Naive thymus-derived CD4-positive, alpha-beta T cell (primary cell): Measurements from ENCODE around the gene GTPBP6. TPM values are rescaled to one million over a fixed set of nuclear protein-coding genes. Genes with fewer than 3 reads are reported as not detected.

ENCODE experiments used
- ATAC-seq: fragments of 150-1000 bp; cut with Tn5 transposase; 2 replicates; pipeline ENCODE4 v1.10.0; 2021; ENCODE audit warnings: mild to moderate bottlenecking, moderate library complexity
- CTCF ChIA-PET: fragments of 350-600 bp; sonication (Branson Sonifier 250); formaldehyde crosslinking; loops from one replicate; lab custom pipeline; 2021; ENCODE audit warnings: antibody characterized with exemption; lab: Charles Lee
- POLR2A ChIA-PET: fragments of 350-600 bp; sonication (Branson Sonifier 250); formaldehyde crosslinking; loops from one replicate; lab custom pipeline; 2021; ENCODE audit warnings: antibody characterized with exemption, inconsistent platforms; lab: Charles Lee
- DNase-seq, 9 donors: peaks; one replicate each; pipeline versions ENCODE4 v3.0.0 to v3.0.0-alpha.2; 2020 to 2022; ENCODE audit warnings: mixed read lengths in 1 of 9
- H3K27ac ChIP-seq: one replicate; pipeline ENCODE4 v1.7.0; 2013; ENCODE audit warnings: mild to moderate bottlenecking, low read depth, low read length, moderate library complexity
- H3K27me3 ChIP-seq, 2 donors: one replicate each; pipeline ENCODE4 v1.7.0; 2013; ENCODE audit warnings: low read length in 2 of 2, mild to moderate bottlenecking in 2 of 2, moderate library complexity in 2 of 2; ENCODE audit not compliant: control insufficient read depth in 2 of 2, insufficient read depth in 2 of 2
- H3K36me3 ChIP-seq, 3 experiments: 1 replicate in 2 of 3; 2 replicates in 1 of 3; pipeline ENCODE4 v1.7.0; 2013; ENCODE audit warnings: low read length in 3 of 3, mild to moderate bottlenecking in 3 of 3, moderate library complexity in 1 of 3; ENCODE audit not compliant: insufficient read depth in 3 of 3, control insufficient read depth in 2 of 3
- H3K4me1 ChIP-seq, 2 donors: one replicate each; pipeline ENCODE4 v1.7.0; 2013; ENCODE audit warnings: low read length in 2 of 2, mild to moderate bottlenecking in 2 of 2, moderate library complexity in 1 of 2; ENCODE audit not compliant: control insufficient read depth in 2 of 2, insufficient read depth in 2 of 2
- H3K4me3 ChIP-seq: 2 replicates; pipeline ENCODE4 v1.7.0; 2013; ENCODE audit warnings: mild to moderate bottlenecking, low read length
- H3K9me3 ChIP-seq, 3 experiments: 1 replicate in 2 of 3; 2 replicates in 1 of 3; pipeline ENCODE4 v1.7.0; 2013; ENCODE audit warnings: low read length in 3 of 3; ENCODE audit not compliant: control insufficient read depth in 2 of 3
- H3K27ac Mint-ChIP-seq, 9 donors: one replicate each; pipeline ENCODE4 v1.8.0; 2020 to 2022; ENCODE audit warnings: mixed read lengths in 9 of 9, mild to moderate bottlenecking in 8 of 9, moderate library complexity in 5 of 9, inconsistent platforms in 2 of 9
- H3K27me3 Mint-ChIP-seq, 5 donors: one replicate each; pipeline ENCODE4 v1.8.0; 2021 to 2022; ENCODE audit warnings: mixed read lengths in 5 of 5, mild to moderate bottlenecking in 1 of 5
- H3K36me3 Mint-ChIP-seq, 5 donors: one replicate each; pipeline ENCODE4 v1.8.0; 2020 to 2022; ENCODE audit warnings: mixed read lengths in 5 of 5, mild to moderate bottlenecking in 3 of 5, inconsistent platforms in 1 of 5
- H3K4me1 Mint-ChIP-seq, 7 donors: one replicate each; pipeline ENCODE4 v1.8.0; 2020 to 2022; ENCODE audit warnings: mixed read lengths in 7 of 7, mild to moderate bottlenecking in 3 of 7, inconsistent platforms in 1 of 7
- H3K4me3 Mint-ChIP-seq, 10 donors: one replicate each; pipeline ENCODE4 v1.8.0; 2020 to 2022; ENCODE audit warnings: mild to moderate bottlenecking in 10 of 10, mixed read lengths in 10 of 10, moderate library complexity in 6 of 10, inconsistent platforms in 2 of 10
- H3K9me3 Mint-ChIP-seq, 11 donors: one replicate each; pipeline ENCODE4 v1.8.0; 2020 to 2022; ENCODE audit warnings: mixed read lengths in 11 of 11, mild to moderate bottlenecking in 4 of 11, inconsistent platforms in 1 of 11, moderate library complexity in 1 of 11
- intact Hi-C, 2 donors: fragments of 100-400 bp; cut with micrococcal nuclease; formaldehyde crosslinking; loops; one replicate each; pipeline ENCODE4 v1.15.1; 2023
- polyA plus RNA-seq, 2 donors: library from polyadenylated mRNA; unstranded; fragments of 300-500 nt; fragmentation: Illumina TruSeq; gene quantifications; one replicate each; pipeline ENCODE4 v1.2.3, GENCODE V29; 2021
- total RNA-seq, 6 experiments: library from RNA in 5 of 6; stranded (reverse) in 5 of 6; gene quantifications; 1 replicate in 5 of 6; 2 replicates in 1 of 6; pipeline ENCODE4 v1.2.3 and lab custom pipeline; 2021 to 2026

The GTPBP6 gene
- total and polyA plus RNA-seq, 7 experiments from 2014 or later = 38.9 to 95.2 (median 73.9) TPM

DNA sequence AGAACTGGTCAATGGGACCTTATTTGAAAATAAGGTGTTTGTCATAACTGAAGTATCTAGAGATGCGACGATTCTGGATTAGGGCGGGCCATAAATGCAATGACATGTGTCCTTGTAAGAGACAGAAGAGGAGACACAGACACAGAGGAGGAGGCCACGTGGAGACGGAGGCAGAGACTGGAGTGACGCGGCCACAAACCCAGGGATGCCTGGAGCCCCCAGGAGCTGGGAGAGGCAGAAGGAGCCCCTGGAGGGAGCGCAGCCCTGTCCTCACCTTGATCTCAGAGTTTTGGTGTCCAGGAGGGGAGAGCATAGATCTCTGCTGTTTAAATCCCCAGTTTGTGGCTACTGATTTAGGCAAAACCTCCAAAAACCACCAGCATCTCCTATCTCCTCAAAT lies 5.0 kb downstream of the GTPBP6 start:
- no peak for DNase-seq
- POLR2A ChIA-PET = no interaction called here

DNA sequence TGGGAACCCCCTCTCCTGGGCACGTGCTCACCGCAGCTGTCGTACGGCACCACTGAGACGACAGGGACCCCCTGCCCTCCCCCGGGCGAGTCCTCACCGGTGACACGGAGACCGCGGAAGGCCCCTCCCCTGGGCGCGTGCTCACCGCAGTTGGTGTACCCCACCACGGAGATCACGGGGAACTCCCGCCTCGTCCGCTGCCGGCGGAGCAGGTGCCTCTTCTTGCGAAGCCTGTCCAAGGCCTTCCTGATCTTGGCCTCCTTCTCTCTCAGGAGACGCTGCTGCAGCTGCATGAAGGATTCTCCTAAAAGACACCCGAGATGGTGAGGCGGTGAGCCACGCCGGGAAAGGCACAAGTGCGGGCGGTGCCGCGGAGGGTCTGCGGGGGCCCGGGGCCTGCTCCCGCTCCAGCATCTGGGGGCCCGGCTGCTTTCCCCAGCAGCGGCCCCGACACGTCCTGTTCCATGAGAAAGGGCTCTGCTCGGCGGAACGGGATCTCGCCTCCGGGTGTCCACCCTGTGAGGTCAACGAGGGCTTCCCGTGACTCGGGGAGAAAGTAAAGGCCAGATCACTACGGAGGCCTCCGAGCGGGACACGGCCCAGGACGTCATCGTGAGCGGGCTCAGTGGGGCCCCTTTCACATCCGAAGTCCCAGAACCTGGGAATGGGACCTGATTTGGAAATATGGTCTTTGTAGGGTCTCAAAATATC lies 5.8 kb downstream of the GTPBP6 start:
- H3K9me3 Mint-ChIP-seq = no peaks in the 10 kb centered on the region
- POLR2A ChIA-PET = no interaction called here
- H3K27me3 ChIP-seq = no peaks in the 10 kb centered on the region
- H3K4me1 ChIP-seq = peaks cover 4 to 13% of the 10 kb centered on the region in 2 donors
- H3K36me3 ChIP-seq = peaks cover 8 to 77% (median 20%) of the 10 kb centered on the region in 3 experiments
- no peak overlapping the region for H3K27ac Mint-ChIP-seq
- ATAC-seq = peak; percentile 17
- H3K4me3 Mint-ChIP-seq = no peak overlapping the region
- H3K4me3 ChIP-seq = no peak overlapping the region
- CTCF ChIA-PET = no interaction called here
- H3K4me1 Mint-ChIP-seq = peaks cover under 1 to 8% (median 1%) of the 10 kb centered on the region in 7 donors
- no peaks in the 10 kb centered on the region for H3K27me3 Mint-ChIP-seq
- peaks cover 11 to 28% (median 15%) of the 10 kb centered on the region in 5 donors for H3K36me3 Mint-ChIP-seq
- no peak overlapping the region for H3K27ac ChIP-seq
- no peaks in the 10 kb centered on the region for H3K9me3 ChIP-seq
- intact Hi-C loops = no loop called here
- no peak for DNase-seq

More for the DNA sequence above, 5.0 kb downstream of the GTPBP6 start:
- CTCF ChIA-PET = no interaction called here
- peaks cover 0 to 3% (median 0%) of the 10 kb centered on the region in 5 donors for H3K27me3 Mint-ChIP-seq
- H3K27ac ChIP-seq = no peak overlapping the region
- peaks cover 4 to 13% of the 10 kb centered on the region in 2 donors for H3K4me1 ChIP-seq
- peak overlapping the region in 2 of 9 donors; percentile 45 to 58 for H3K27ac Mint-ChIP-seq
- no peak for ATAC-seq
- H3K4me3 ChIP-seq = no peak overlapping the region
- H3K4me1 Mint-ChIP-seq = peaks cover 4 to 13% (median 5%) of the 10 kb centered on the region in 7 donors
- peaks cover 0 to 4% (median 0%) of the 10 kb centered on the region in 11 donors for H3K9me3 Mint-ChIP-seq
- intact Hi-C loops = no loop called here
- H3K27me3 ChIP-seq = no peaks in the 10 kb centered on the region
- peak overlapping the region in 1 of 10 donors; percentile 43 for H3K4me3 Mint-ChIP-seq
- H3K36me3 ChIP-seq = peaks cover 8 to 70% (median 20%) of the 10 kb centered on the region in 3 experiments
- H3K36me3 Mint-ChIP-seq = peaks cover 11 to 22% (median 16%) of the 10 kb centered on the region in 5 donors
- H3K9me3 ChIP-seq = no peaks in the 10 kb centered on the region

DNA sequence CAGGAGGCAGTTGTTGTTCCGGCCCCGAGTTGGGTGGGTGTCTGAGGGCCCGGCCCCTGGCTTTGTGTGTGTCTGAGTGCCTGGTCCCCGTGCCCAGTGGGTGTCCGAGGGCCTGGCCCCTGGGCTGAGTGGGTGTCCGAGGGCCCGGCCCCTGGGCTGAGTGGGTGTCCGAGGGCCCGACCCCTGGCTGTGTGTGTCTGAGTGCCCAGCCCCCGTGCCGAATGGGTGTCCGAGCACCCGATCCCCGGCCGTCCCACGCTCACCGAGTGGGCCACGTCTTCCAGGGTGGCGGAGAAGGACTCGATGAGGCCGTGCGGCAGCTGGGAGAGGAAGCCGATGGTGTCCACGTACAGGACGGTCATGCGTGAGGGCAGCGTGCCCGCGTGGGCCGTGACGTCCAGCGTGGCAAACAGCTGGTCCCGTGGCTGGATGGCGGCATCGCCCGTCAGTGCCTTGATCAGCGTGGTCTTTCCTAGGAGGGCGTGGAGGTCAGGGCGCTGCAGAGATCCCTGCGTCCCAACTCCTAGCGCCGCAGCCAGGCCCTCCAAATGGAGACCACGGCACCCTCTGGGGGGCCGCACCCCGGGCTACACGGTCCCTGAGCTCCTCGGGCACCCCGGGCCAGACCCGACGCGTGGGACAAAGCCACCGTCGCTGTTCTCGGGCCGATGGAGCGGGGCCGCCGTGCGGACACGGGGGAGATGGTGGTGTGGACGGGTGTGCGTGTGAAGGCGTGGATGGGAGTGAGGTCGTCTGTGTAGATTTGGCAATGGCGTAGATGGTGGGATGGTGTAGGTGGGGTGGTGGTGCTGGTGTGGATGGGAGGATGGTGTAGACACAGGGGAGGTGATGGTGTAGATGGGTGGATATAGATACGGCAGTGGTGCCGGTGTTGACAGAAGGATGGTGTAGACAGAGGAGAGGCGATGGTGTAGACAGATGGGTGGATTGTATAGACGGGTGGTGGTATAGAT lies 7.2 kb downstream of the GTPBP6 start:
- DNase-seq = no peak
- CTCF ChIA-PET = no interaction called here

GRCh38 chrX:310621-311155 lies 7.9 kb downstream of the GTPBP6 start:
- no peak overlapping the region for H3K4me3 Mint-ChIP-seq
- DNase-seq (no peak), ATAC-seq (no peak)
- H3K9me3 ChIP-seq = no peaks in the 10 kb centered on the region
- no peak overlapping the region for H3K4me3 ChIP-seq
- H3K36me3 Mint-ChIP-seq = peaks cover 11 to 29% (median 22%) of the 10 kb centered on the region in 5 donors
- no peaks in the 10 kb centered on the region for H3K4me1 ChIP-seq
- ChIA-PET CTCF (no interaction called here), POLR2A (no interaction called here)
- H3K27me3 ChIP-seq = no peaks in the 10 kb centered on the region
- no peaks in the 10 kb centered on the region for H3K27me3 Mint-ChIP-seq
- H3K9me3 Mint-ChIP-seq = peaks cover 0 to 2% (median 0%) of the 10 kb centered on the region in 11 donors
- H3K4me1 Mint-ChIP-seq = peaks cover 0 to 4% (median 0%) of the 10 kb centered on the region in 7 donors
- no peak overlapping the region for H3K27ac Mint-ChIP-seq
- intact Hi-C loops = no loop called here
- H3K27ac ChIP-seq = no peak overlapping the region
- H3K36me3 ChIP-seq = peaks cover 11 to 82% (median 27%) of the 10 kb centered on the region in 3 experiments

More for the DNA sequence above, 7.2 kb downstream of the GTPBP6 start:
- no peak overlapping the region for H3K27ac ChIP-seq
- no peak overlapping the region for H3K4me3 ChIP-seq
- peak overlapping the region in 2 of 9 donors; percentile 0 to 65 for H3K27ac Mint-ChIP-seq
- H3K4me3 Mint-ChIP-seq = no peak overlapping the region
- no peaks in the 10 kb centered on the region for H3K27me3 Mint-ChIP-seq
- H3K9me3 Mint-ChIP-seq = no peaks in the 10 kb centered on the region
- H3K36me3 ChIP-seq = peaks cover 11 to 81% (median 27%) of the 10 kb centered on the region in 3 experiments
- ATAC-seq = no peak
- H3K9me3 ChIP-seq = no peaks in the 10 kb centered on the region
- no peaks in the 10 kb centered on the region for H3K27me3 ChIP-seq
- intact Hi-C loops = no loop called here
- POLR2A ChIA-PET = no interaction called here
- H3K36me3 Mint-ChIP-seq = peaks cover 11 to 25% (median 20%) of the 10 kb centered on the region in 5 donors
- peaks cover 0 to 4% of the 10 kb centered on the region in 2 donors for H3K4me1 ChIP-seq
- peaks cover 0 to 4% (median 0%) of the 10 kb centered on the region in 7 donors for H3K4me1 Mint-ChIP-seq

DNA sequence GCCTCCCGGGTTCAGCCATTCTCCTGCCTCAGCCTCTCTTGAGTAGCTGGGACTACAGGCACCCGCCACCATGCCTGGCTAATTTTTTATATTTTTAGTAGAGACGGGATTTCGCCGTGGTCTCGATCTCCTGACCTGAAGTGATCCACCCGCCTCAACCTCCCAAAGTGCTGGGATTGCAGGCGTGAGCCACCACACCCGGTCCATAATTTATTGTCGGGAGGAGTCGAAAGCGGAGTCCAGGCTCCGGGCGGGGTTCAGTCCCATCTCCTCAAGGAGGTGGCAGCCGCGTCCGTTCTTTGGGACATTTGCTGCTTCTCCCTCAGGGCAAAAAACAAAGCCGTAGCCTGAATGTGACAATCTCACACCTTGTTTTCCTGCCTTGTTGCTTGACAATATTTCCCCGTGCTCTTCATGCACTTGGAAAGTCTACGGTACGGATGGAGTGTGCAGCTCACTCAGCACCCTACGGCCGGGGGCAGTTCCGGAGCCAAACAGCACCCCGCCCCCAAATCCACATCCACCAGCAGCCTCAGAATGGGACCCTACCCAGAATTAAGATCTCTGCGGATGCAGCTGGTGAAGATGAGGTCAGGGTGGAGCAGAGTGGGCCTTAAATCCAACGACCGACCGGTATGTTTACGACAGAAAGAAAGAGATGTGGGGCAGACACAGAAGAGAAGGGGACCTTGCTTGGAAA lies 9.6 kb downstream of the GTPBP6 start:
- Mint-ChIP-seq H3K27ac (no peak overlapping the region), H3K27me3 (no peaks in the 10 kb centered on the region), H3K36me3 (peaks cover 14 to 42% (median 25%) of the 10 kb centered on the region in 5 donors), H3K4me3 (no peak overlapping the region), H3K9me3 (peaks cover 0 to 7% (median 0%) of the 10 kb centered on the region in 11 donors), H3K4me1 (peaks cover 0 to 4% (median 0%) of the 10 kb centered on the region in 7 donors)
- Histone ChIP-seq H3K27me3 (no peaks in the 10 kb centered on the region), H3K9me3 (no peaks in the 10 kb centered on the region), H3K27ac (no peak overlapping the region), H3K4me1 (no peaks in the 10 kb centered on the region), H3K4me3 (no peak overlapping the region), H3K36me3 (peaks cover 8 to 80% (median 27%) of the 10 kb centered on the region in 3 experiments)
- DNase-seq (no peak), ATAC-seq (no peak)
- POLR2A ChIA-PET = no interaction called here
- intact Hi-C loops = no loop called here
- CTCF ChIA-PET = no interaction called here
